ENCODE data around the gene KLHDC3.

Gene KLHDC3

GRCh38 chr6:43058531-43058930 lies 44.5 kb downstream of the KLHDC3 start:
- DNase-seq (ENCODE audit: low read depth in 2 of 2), result no peak

- DNase-seq (ENCODE audit: low read depth in 2 of 2), result peak; percentile 95 to 96
Measured at GRCh38 chr6:43059168-43060033, 45.4 kb downstream of the KLHDC3 start, which contains the start of the genes KLC4 and MRPL2. Gene KLC4, plus strand, starts transcription at chr6:43059631. Its CDS starts 1,705 bp downstream, at chr6:43061336. Gene MRPL2, minus strand, starts transcription at chr6:43059434. Its CDS starts 53 bp downstream, at chr6:43059381.

GRCh38 chr6:43060034-43060754 lies 46.1 kb downstream of the KLHDC3 start:
- DNase-seq (ENCODE audit: low read depth in 2 of 2), result no peak

GRCh38 chr6:43060755-43061633 lies 46.9 kb downstream of the KLHDC3 start:
- DNase-seq (ENCODE audit: low read depth in 2 of 2), result no peak

GRCh38 chr6:43061861-43062260 lies 47.8 kb downstream of the KLHDC3 start:
- no peak for DNase-seq (ENCODE audit: low read depth in 2 of 2)

GRCh38 chr6:43062818-43063217 lies 48.8 kb downstream of the KLHDC3 start:
- no peak for DNase-seq (ENCODE audit: low read depth in 2 of 2)

GRCh38 chr6:43070028-43070632 lies 56.1 kb downstream of the KLHDC3 start:
- no peak for DNase-seq (ENCODE audit: low read depth in 2 of 2)

All from stimulated activated CD4-positive, alpha-beta T cell treated with anti-CD3 and anti-CD28 coated beads, Interleukin-15, amount 100 ng/mL, for 48 hours (primary cell).